OCI-LY7 (cell line): Measurements from ENCODE around the gene ATP2A2. TPM values are rescaled to one million over a fixed set of nuclear protein-coding genes. Genes with fewer than 3 reads are reported as not detected.

Source experiments
- BruUV-seq: library from RNA; stranded (reverse); fragments of 400-500 nt; replicated peaks from 2 replicates; lab custom pipeline; 2021; lab: Mats Ljungman, UMichigan
- CTCF ChIA-PET: fragments of 300-600 bp; sonication (Branson Sonifier 250); formaldehyde crosslinking; loops from one replicate; lab custom pipeline; 2022; ENCODE audit warnings: antibody characterized with exemption; ENCODE audit not compliant: unreplicated experiment; lab: Charles Lee
- POLR2A ChIA-PET: fragments of 300-600 bp; sonication (Branson Sonifier 250); formaldehyde crosslinking; loops from one replicate; lab custom pipeline; 2022; ENCODE audit warnings: antibody characterized with exemption; lab: Charles Lee
- DNase-seq: peaks from one replicate; pipeline ENCODE4 v3.0.0-alpha.2; 2015; ENCODE audit warnings: low spot score
- H2AFZ ChIP-seq: fragments of 200-600 bp; sonication (generic), shearing (Covaris generic); 2 replicates; pipeline ENCODE4 v1.6.1; 2014; ENCODE audit warnings: mild to moderate bottlenecking, antibody characterized with exemption, low read length, moderate library complexity
- H3K27ac ChIP-seq: fragments of 200-600 bp; sonication (generic); 2 replicates; pipeline ENCODE4 v1.5.1; 2014; ENCODE audit warnings: mixed run types, low read depth, mild to moderate bottlenecking, moderate library complexity, low read length, inconsistent platforms; ENCODE audit not compliant: poor library complexity, severe bottlenecking
- H3K36me3 ChIP-seq: fragments of 200-600 bp; sonication (generic); 2 replicates; pipeline ENCODE4 v1.6.1; 2014; ENCODE audit warnings: mild to moderate bottlenecking, antibody characterized with exemption, low read length, moderate library complexity, mixed read lengths; ENCODE audit not compliant: insufficient read depth
- H3K4me1 ChIP-seq: fragments of 200-600 bp; sonication (generic); 2 replicates; pipeline ENCODE4 v1.5.1; 2014; ENCODE audit warnings: mild to moderate bottlenecking, low read length; ENCODE audit not compliant: insufficient read depth, poor library complexity, severe bottlenecking
- H3K4me2 ChIP-seq: fragments of 200-600 bp; sonication (generic); 2 replicates; pipeline ENCODE4 v1.6.1; 2014; ENCODE audit warnings: mild to moderate bottlenecking, low read length
- H3K4me3 ChIP-seq: fragments of 200-600 bp; sonication (generic); 2 replicates; pipeline ENCODE4 v1.5.1; 2014; ENCODE audit warnings: mild to moderate bottlenecking, low read depth, low read length; ENCODE audit not compliant: poor library complexity, severe bottlenecking
- H3K79me2 ChIP-seq: fragments of 200-600 bp; sonication (generic); 2 replicates; pipeline ENCODE4 v1.6.1; 2016; ENCODE audit warnings: low read depth, mild to moderate bottlenecking, low read length, moderate library complexity, mixed read lengths; ENCODE audit not compliant: insufficient read depth
- H3K9me2 ChIP-seq: fragments of 200-600 bp; sonication (generic); 2 replicates; pipeline ENCODE4 v1.6.1; 2016; ENCODE audit warnings: mild to moderate bottlenecking, low read length, mixed read lengths; ENCODE audit not compliant: insufficient read depth
- H3K9me3 ChIP-seq: fragments of 200-600 bp; sonication (generic); 2 replicates; pipeline ENCODE4 v1.6.1; 2014; ENCODE audit warnings: mild to moderate bottlenecking, mixed run types, low read length, mixed read lengths
- H4K20me1 ChIP-seq: fragments of 200-600 bp; sonication (generic); 2 replicates; pipeline ENCODE4 v1.6.1; 2014; ENCODE audit warnings: mild to moderate bottlenecking, antibody characterized with exemption, low read length, moderate library complexity, mixed read lengths; ENCODE audit not compliant: insufficient read depth
- CTCF ChIP-seq: fragments of 200-600 bp; sonication (generic); conservative IDR thresholded peaks from 2 replicates; pipeline ENCODE4 v1.5.1; 2014; ENCODE audit warnings: mild to moderate bottlenecking, antibody characterized with exemption, low read length, moderate library complexity, mixed read lengths
- EZH2phosphoT487 ChIP-seq: fragments of 200-600 bp; sonication (generic); IDR thresholded peaks from 2 replicates; pipeline ENCODE4 v1.6.1; 2018; ENCODE audit warnings: low read depth, borderline replicate concordance, mild to moderate bottlenecking, mixed run types, antibody characterized with exemption, low read length, moderate library complexity, mixed read lengths
- intact Hi-C: fragments of 100-400 bp; cut with micrococcal nuclease; formaldehyde crosslinking; loops from one replicate; pipeline ENCODE4 v1.10.0; 2022; ENCODE audit not compliant: unreplicated experiment
- total RNA-seq, 2 experiments: library from RNA; depleted of rRNA in 1 of 2; stranded (reverse); fragments of >200 nt in 1 of 2; shearing (Covaris generic) in 1 of 2; gene quantifications; 2 replicates each; pipeline ENCODE4 v1.2.3, GENCODE V29; 2014 to 2022

ATP2A2 gene
- total RNA-seq, 2 experiments from 2014 or later: 93.5 to 178 TPM

- H3K79me2 ChIP-seq: no peaks in the 10 kb centered on the region
- no peaks in the 10 kb centered on the region for H3K9me2 ChIP-seq
- H2AFZ ChIP-seq: no peak overlapping the region
- H3K4me2 ChIP-seq: no peak overlapping the region
- intact Hi-C loops: no loop called here
- H3K36me3 ChIP-seq: no peaks in the 10 kb centered on the region
- H3K4me3 ChIP-seq: no peak overlapping the region
- TF ChIP-seq EZH2phosphoT487: no peak
- DNase-seq: no peak
- no peaks in the 10 kb centered on the region for H3K9me3 ChIP-seq
- no peaks in the 10 kb centered on the region for H4K20me1 ChIP-seq
- H3K4me1 ChIP-seq: no peaks in the 10 kb centered on the region
- no peak overlapping the region for H3K27ac ChIP-seq
- BruUV-seq: no TSS peak
- POLR2A ChIA-PET: interaction anchor here (0.6 to 1.1 kb wide), 3 partner anchors 13 to 89 kb away, joined by 3 read pairs; no protein-coding TSS in a partner anchor
- CTCF ChIA-PET: no interaction called here
Observed at GRCh38 chr12:110266980-110267620, 13.9 kb upstream of the ATP2A2 start.

- Histone ChIP-seq H4K20me1 (no peaks in the 10 kb centered on the region), H2AFZ (no peak overlapping the region), H3K9me3 (no peaks in the 10 kb centered on the region), H3K4me2 (no peak overlapping the region), H3K79me2 (no peaks in the 10 kb centered on the region), H3K9me2 (no peaks in the 10 kb centered on the region), H3K36me3 (no peaks in the 10 kb centered on the region), H3K4me3 (no peak overlapping the region), H3K27ac (no peak overlapping the region), H3K4me1 (no peaks in the 10 kb centered on the region)
- POLR2A ChIA-PET: no interaction called here
- no peak for DNase-seq
- BruUV-seq: no TSS peak
- intact Hi-C loops: no loop called here
- TF ChIP-seq CTCF (no peak), EZH2phosphoT487 (no peak)
- CTCF ChIA-PET: no interaction called here
Observed at GRCh38 chr12:110269622-110270124, 11.4 kb upstream of the ATP2A2 start.

- Histone ChIP-seq H3K4me1 (no peaks in the 10 kb centered on the region), H3K9me2 (no peaks in the 10 kb centered on the region), H3K4me3 (no peak overlapping the region), H3K36me3 (no peaks in the 10 kb centered on the region), H3K79me2 (no peaks in the 10 kb centered on the region), H3K4me2 (no peak overlapping the region), H3K27ac (no peak overlapping the region), H3K9me3 (no peaks in the 10 kb centered on the region), H2AFZ (no peak overlapping the region), H4K20me1 (no peaks in the 10 kb centered on the region)
- intact Hi-C loops: no loop called here
- CTCF ChIA-PET: no interaction called here
- POLR2A ChIA-PET: interaction anchor here (0.7 to 1.4 kb wide), 2 partner anchors 10 to 25 kb away, joined by 3 to 12 read pairs; no protein-coding TSS in a partner anchor
- DNase-seq: no peak
- no TSS peak for BruUV-seq
- no peak for TF ChIP-seq CTCF
- TF ChIP-seq EZH2phosphoT487: no peak
Observed at GRCh38 chr12:110270125-110270962, 10.7 kb upstream of the ATP2A2 start.
